Small intestine (tissue), 7 donors: ENCODE measurements around the gene RELCH. TPM values are rescaled to one million over a fixed set of nuclear protein-coding genes. Genes with fewer than 3 reads are reported as not detected.

Source experiments
- DNase-seq, 2 donors: peaks; one replicate each; pipeline versions ENCODE4 v3.0.0 to v3.0.0-alpha.2; 2013
- FAIRE-seq: peaks from 2 replicates; lab custom pipeline; 2012; peaks lifted over from hg19 to GRCh38; lab: Jason Lieb, UNC
- H3K27ac ChIP-seq, 3 donors: one replicate each; pipeline ENCODE4 v1.5.1; 2013; ENCODE audit warnings: low read length in 2 of 3, mild to moderate bottlenecking in 2 of 3, control low read depth in 1 of 3, inconsistent platforms in 1 of 3, low read depth in 1 of 3, moderate library complexity in 1 of 3
- H3K27me3 ChIP-seq, 3 donors: one replicate each; pipeline ENCODE4 v1.6.1; 2013; ENCODE audit warnings: low read length in 3 of 3, inconsistent platforms in 1 of 3; ENCODE audit not compliant: control insufficient read depth in 3 of 3, insufficient read depth in 3 of 3
- H3K36me3 ChIP-seq, 3 donors: one replicate each; pipeline ENCODE4 v1.6.1; 2013; ENCODE audit warnings: low read length in 3 of 3, inconsistent platforms in 1 of 3, low read depth in 1 of 3, mild to moderate bottlenecking in 1 of 3, moderate library complexity in 1 of 3; ENCODE audit not compliant: control insufficient read depth in 3 of 3, insufficient read depth in 2 of 3
- H3K4me1 ChIP-seq, 3 donors: one replicate each; pipeline ENCODE4 v1.6.1; 2013; ENCODE audit warnings: low read length in 2 of 3, inconsistent platforms in 1 of 3, low read depth in 1 of 3, mild to moderate bottlenecking in 1 of 3, moderate library complexity in 1 of 3; ENCODE audit not compliant: control insufficient read depth in 3 of 3, insufficient read depth in 2 of 3
- H3K4me3 ChIP-seq, 3 donors: one replicate each; pipeline ENCODE4 v1.5.1; 2013; ENCODE audit warnings: low read length in 3 of 3, control low read depth in 1 of 3, inconsistent platforms in 1 of 3, low read depth in 1 of 3, mild to moderate bottlenecking in 1 of 3, moderate library complexity in 1 of 3
- H3K9me3 ChIP-seq, 2 donors: one replicate each; pipeline ENCODE4 v1.6.1; 2013; ENCODE audit warnings: low read depth in 1 of 2, low read length in 1 of 2; ENCODE audit not compliant: control insufficient read depth in 2 of 2, insufficient read depth in 1 of 2
- WGBS, 3 donors: extraction: QIAGEN DNeasy Blood & Tissue Kit; methylation state at CpG; one replicate each; pipeline ENCODE4 v1.1.7; 2013; 5-methylcytosine and 5-hydroxymethylcytosine counted together
- polyA plus RNA-seq, 4 donors: library from polyadenylated mRNA; stranded (reverse) in 3 of 4; unstranded in 1 of 4; fragments of 200-250 nt in 3 of 4; fragments of 120-200 nt in 1 of 4; gene quantifications; one replicate each; pipeline versions ENCODE4 v1.2.1 to v1.2.3, GENCODE V29; 2013
- donor health status: healthy with polysubstance abuse.
- donor health status: control.
- donor health status: control.
- donor health status: Bipolar disorder and iron deficiency.
- donor health status: healthy.

RELCH gene
- polyA plus RNA-seq, 4 donors = 8.6 to 26.1 (median 11.1) TPM

GRCh38 chr18:62338446-62339105 is 151.5 kb downstream of the RELCH start:
- Histone ChIP-seq H3K27ac (peak overlapping the region in 2 of 3 donors; percentile 75 to 81), H3K4me3 (no peak overlapping the region), H3K9me3 (no peaks in the 10 kb centered on the region), H3K36me3 (peaks cover 0 to 15% (median 0%) of the 10 kb centered on the region in 3 donors), H3K4me1 (peaks cover 12 to 36% (median 25%) of the 10 kb centered on the region in 3 donors), H3K27me3 (no peaks in the 10 kb centered on the region)
- FAIRE-seq (no peak), DNase-seq (no peak)
- 69 to 78% (median 77%) methylated on average over 10 of the region's 10 CpGs for WGBS, 3 donors

GRCh38 chr18:62339106-62339988 is 152.3 kb downstream of the RELCH start:
- DNase-seq = peak; percentile 49 to 84
- Histone ChIP-seq H3K9me3 (no peaks in the 10 kb centered on the region), H3K27ac (peak overlapping the region; percentile 34 to 81 (median 75)), H3K27me3 (no peaks in the 10 kb centered on the region), H3K36me3 (peaks cover 0 to 14% (median 0%) of the 10 kb centered on the region in 3 donors), H3K4me3 (no peak overlapping the region), H3K4me1 (peaks cover 12 to 34% (median 25%) of the 10 kb centered on the region in 3 donors)
- 18 to 42% (median 29%) methylated on average over 15 of the region's 15 CpGs for WGBS, 3 donors
- FAIRE-seq = no peak

DNA sequence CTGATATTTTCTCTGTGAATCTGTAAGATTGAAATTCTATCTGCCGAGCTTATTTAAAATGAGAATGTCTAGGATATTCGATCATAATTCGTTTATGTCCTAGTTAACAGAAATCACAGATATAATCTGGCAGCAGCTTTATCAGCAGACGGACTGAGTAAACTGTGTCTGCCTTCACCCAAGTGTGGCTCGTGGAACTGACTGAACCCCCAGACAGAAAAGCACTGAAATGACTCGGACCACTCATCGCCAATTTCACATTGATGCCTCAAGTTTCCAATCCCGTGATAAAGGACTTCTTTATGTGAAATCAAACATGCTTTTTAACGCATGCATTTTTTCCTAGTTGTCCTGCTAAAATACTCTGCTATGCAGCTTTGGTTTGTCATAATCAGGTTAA is 153.9 kb downstream of the RELCH start:
- Histone ChIP-seq H3K27me3 (no peaks in the 10 kb centered on the region), H3K9me3 (no peaks in the 10 kb centered on the region), H3K36me3 (peaks cover 0 to 14% (median 0%) of the 10 kb centered on the region in 3 donors), H3K27ac (no peak overlapping the region), H3K4me3 (no peak overlapping the region), H3K4me1 (peaks cover 12 to 32% (median 18%) of the 10 kb centered on the region in 3 donors)
- 57 to 70% (median 62%) methylated on average over 9 of the region's 9 CpGs for WGBS, 3 donors
- FAIRE-seq = no peak
- no peak for DNase-seq

- WGBS, 3 donors = 39 to 56% (median 42%) methylated on average over 3 of the region's 3 CpGs
- H3K4me1 ChIP-seq = peaks cover 10 to 32% (median 14%) of the 10 kb centered on the region in 3 donors
- H3K27me3 ChIP-seq = no peaks in the 10 kb centered on the region
- peaks cover 0 to 14% (median 0%) of the 10 kb centered on the region in 3 donors for H3K36me3 ChIP-seq
- FAIRE-seq (no peak), DNase-seq (peak in 1 of 2 donors; percentile 45)
- no peak overlapping the region for H3K4me3 ChIP-seq
- no peak overlapping the region for H3K27ac ChIP-seq
- H3K9me3 ChIP-seq = no peaks in the 10 kb centered on the region
Measured at GRCh38 chr18:62341473-62341872, 154.4 kb downstream of the RELCH start.

GRCh38 chr18:62342884-62343283 is 155.8 kb downstream of the RELCH start:
- Histone ChIP-seq H3K4me3 (no peak overlapping the region), H3K4me1 (peaks cover 3 to 23% (median 11%) of the 10 kb centered on the region in 3 donors), H3K27me3 (no peaks in the 10 kb centered on the region), H3K9me3 (no peaks in the 10 kb centered on the region), H3K27ac (no peak overlapping the region), H3K36me3 (peaks cover 0 to 14% (median 0%) of the 10 kb centered on the region in 3 donors)
- WGBS, 3 donors = 82 to 90% (median 85%) methylated on average over 4 of the region's 4 CpGs
- DNase-seq (no peak), FAIRE-seq (no peak)

DNA sequence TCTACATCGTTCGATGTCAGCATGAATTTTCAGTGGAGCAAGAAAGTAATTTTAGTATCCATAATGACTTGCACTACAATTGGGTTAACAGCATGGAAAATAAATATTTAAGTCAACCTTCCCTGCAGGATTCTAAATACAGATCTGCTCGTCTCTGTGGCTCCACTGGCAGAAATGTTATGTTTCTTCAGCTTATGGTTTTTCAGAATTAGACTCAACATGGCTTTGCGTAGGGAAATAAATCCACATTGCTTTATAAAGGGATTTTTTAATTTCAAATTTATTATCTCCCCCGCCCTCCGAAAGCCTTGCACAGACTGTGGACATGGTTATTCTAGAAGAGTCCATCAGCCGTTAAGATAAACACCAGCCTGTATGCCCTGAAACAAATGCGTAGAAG is 156.3 kb downstream of the RELCH start:
- WGBS, 3 donors = 83 to 92% (median 88%) methylated on average over 8 of the region's 8 CpGs
- H3K27me3 ChIP-seq = no peaks in the 10 kb centered on the region
- DNase-seq = no peak
- H3K9me3 ChIP-seq = no peaks in the 10 kb centered on the region
- H3K36me3 ChIP-seq = peaks cover 0 to 14% (median 0%) of the 10 kb centered on the region in 3 donors
- FAIRE-seq = no peak
- no peak overlapping the region for H3K4me3 ChIP-seq
- peaks cover 0 to 23% (median 11%) of the 10 kb centered on the region in 3 donors for H3K4me1 ChIP-seq
- no peak overlapping the region for H3K27ac ChIP-seq

DNA sequence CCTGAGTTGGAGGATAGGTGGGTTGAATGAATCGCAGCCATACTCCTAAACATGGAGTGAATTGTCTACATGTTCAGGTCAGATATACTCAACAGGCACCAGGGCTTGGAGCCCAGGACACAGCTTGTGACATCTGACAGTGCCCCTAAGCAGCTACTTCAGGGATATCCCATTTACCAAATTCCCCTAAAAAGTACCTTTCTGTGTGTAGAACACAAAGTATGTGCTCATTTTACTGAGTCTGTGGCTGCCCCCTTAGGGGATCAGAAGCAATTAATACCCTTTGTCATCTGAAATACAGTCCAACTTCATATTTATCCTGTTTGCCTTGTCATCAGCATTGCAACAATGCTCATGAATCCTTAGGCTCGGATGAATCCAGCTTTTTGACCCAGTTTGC is 158.9 kb downstream of the RELCH start:
- DNase-seq = no peak
- Histone ChIP-seq H3K4me1 (peaks cover 0 to 8% (median 4%) of the 10 kb centered on the region in 3 donors), H3K27ac (no peak overlapping the region), H3K4me3 (no peak overlapping the region), H3K36me3 (peaks cover 0 to 23% (median 0%) of the 10 kb centered on the region in 3 donors), H3K27me3 (no peaks in the 10 kb centered on the region), H3K9me3 (no peaks in the 10 kb centered on the region)
- FAIRE-seq = no peak
- WGBS, 3 donors = 80 to 92% (median 91%) methylated on average over 2 of the region's 2 CpGs

DNA sequence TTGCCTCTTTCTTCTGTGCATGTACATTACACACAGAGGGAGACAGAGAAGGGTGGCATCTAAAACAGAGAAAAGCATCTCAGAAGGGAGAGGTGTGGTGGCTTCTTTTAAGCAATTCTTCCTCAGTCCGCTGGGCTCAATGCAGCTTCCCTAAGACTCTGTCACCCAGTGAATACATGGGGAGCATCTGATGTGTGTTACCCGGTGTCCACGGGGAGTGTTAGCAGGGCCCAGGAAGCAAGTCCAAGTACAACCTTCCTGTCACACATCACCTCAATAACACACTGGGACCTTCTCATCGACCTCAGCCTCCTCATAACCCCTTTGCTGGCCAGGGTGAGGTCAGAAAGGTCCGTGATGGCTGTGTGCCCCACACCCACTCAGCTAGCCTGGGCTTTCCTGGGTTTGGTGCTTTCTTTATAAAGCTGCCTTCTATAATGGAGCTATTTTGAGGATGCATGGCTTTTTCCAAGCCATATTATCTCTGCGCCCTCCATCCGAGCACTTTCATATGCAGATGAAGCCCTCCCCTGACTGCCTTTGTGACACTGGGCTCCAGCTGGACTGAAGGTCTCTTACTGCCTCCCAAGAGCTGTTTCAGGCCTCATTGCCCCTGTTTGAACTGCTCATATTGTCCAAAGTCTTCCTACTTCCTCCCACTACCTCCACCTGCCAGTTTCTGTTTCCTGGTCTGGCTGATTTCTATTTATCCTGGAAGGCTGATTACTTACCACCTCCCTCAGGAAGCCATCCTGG is 159.5 kb downstream of the RELCH start:
- peak overlapping the region in 2 of 3 donors; percentile 5 to 25 for H3K27ac ChIP-seq
- FAIRE-seq (no peak), DNase-seq (peak; percentile 58 to 60)
- no peaks in the 10 kb centered on the region for H3K9me3 ChIP-seq
- H3K27me3 ChIP-seq = no peaks in the 10 kb centered on the region
- no peak overlapping the region for H3K4me3 ChIP-seq
- H3K4me1 ChIP-seq = peaks cover 0 to 8% (median 4%) of the 10 kb centered on the region in 3 donors
- peaks cover 0 to 25% (median 0%) of the 10 kb centered on the region in 3 donors for H3K36me3 ChIP-seq
- 49 to 64% (median 58%) methylated on average over 7 of the region's 7 CpGs for WGBS, 3 donors
